ENCODE measurements around the gene MRPS30.

Gene MRPS30

DNA sequence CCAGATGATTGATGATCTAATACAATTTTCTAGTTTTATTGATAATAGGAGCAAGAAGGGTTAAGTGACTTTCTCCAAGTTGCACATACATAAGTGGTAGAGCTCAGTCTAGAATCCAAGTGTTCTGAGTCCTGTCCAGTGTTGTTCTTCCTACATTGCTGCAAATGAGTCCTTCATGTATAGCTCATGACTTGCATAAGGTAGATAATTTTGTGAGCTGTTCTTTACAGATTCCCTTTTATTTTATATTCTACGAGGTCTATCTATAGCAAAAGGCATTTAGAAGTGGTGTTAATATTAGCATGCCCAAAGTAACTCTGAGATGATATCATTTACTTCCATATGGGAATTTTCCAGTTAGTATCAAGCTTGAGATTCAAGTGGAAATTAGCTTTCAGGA is 20.0 kb downstream of the MRPS30 start:
- TF ChIP-seq ZFX (IDR thresholded peaks at IDR 0.05; ENCODE audit: borderline replicate concordance) = no peak
- TF ChIP-seq, protein P1, sequence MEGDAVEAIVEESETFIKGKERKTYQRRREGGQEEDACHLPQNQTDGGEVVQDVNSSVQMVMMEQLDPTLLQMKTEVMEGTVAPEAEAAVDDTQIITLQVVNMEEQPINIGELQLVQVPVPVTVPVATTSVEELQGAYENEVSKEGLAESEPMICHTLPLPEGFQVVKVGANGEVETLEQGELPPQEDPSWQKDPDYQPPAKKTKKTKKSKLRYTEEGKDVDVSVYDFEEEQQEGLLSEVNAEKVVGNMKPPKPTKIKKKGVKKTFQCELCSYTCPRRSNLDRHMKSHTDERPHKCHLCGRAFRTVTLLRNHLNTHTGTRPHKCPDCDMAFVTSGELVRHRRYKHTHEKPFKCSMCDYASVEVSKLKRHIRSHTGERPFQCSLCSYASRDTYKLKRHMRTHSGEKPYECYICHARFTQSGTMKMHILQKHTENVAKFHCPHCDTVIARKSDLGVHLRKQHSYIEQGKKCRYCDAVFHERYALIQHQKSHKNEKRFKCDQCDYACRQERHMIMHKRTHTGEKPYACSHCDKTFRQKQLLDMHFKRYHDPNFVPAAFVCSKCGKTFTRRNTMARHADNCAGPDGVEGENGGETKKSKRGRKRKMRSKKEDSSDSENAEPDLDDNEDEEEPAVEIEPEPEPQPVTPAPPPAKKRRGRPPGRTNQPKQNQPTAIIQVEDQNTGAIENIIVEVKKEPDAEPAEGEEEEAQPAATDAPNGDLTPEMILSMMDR (IDR thresholded peaks at IDR 0.05) = no peak
- H3K27ac ChIP-seq = no peak overlapping the region

DNA sequence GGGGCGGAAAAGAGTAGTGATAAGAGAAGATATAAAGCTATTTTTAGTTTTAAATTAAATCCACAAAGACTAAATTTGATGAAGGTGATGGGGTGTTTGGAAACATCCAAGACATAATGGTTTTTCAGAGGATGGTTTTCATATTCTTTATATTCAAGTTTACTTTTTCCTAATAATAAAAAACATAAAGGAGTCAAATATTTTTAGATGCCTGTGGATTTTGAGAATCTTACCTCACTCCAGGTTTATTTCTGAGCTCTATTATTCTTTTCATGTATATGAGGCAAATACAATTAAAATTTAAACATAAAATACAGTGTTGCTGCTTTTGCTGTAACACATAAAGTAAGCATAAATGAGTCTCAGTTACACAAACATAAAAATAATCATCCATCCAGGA is 22.2 kb downstream of the MRPS30 start:
- TF ChIP-seq, protein P1 (IDR thresholded peaks at IDR 0.05) = no peak
- H3K27ac ChIP-seq = no peak overlapping the region

DNA sequence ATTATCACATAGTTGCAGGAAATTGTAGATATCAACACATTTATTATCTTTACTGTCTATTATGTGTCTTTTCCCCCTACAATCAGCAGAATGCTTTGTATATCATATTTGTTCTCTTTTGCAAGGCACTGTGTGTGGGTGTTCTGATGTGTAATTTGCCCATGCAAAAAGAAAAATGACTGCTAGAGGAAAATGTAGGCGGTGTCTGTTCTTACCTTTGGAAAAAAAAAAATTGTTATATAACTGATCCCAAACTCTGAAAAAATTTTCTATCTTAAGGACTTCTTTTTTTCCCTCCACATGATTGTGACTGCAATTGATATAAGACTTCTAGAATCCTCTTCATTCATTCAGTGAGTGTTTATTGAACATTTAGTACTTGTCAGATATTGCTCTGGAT is 24.5 kb downstream of the MRPS30 start:
- H3K27ac ChIP-seq = no peak overlapping the region
- no peak for TF ChIP-seq ZFX (IDR thresholded peaks at IDR 0.05; ENCODE audit: borderline replicate concordance)
- TF ChIP-seq, protein P1 (IDR thresholded peaks at IDR 0.05) = no peak

DNA sequence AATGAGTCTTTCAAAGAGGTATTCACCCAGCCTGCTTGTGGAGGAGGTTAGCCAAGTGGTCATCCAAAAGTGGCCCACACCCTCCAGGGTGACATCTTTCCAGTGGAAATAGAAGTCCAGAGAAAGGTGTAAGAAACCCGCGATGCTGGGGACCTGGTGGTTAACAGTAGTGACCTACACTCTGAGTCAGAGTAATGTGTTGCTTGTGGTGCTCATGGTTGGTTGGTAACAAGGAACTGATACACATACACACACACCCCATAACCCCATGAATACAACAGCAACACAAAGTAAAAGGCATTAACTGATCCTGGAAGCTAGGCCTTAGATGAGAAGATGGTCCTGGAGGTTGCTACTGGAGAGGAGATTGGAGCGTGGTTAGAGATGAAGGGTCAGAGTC is 26.9 kb downstream of the MRPS30 start:
- TF ChIP-seq, protein P1 (IDR thresholded peaks at IDR 0.05) = no peak
- TF ChIP-seq ZFX (IDR thresholded peaks at IDR 0.05; ENCODE audit: borderline replicate concordance) = no peak
- no peak overlapping the region for H3K27ac ChIP-seq

DNA sequence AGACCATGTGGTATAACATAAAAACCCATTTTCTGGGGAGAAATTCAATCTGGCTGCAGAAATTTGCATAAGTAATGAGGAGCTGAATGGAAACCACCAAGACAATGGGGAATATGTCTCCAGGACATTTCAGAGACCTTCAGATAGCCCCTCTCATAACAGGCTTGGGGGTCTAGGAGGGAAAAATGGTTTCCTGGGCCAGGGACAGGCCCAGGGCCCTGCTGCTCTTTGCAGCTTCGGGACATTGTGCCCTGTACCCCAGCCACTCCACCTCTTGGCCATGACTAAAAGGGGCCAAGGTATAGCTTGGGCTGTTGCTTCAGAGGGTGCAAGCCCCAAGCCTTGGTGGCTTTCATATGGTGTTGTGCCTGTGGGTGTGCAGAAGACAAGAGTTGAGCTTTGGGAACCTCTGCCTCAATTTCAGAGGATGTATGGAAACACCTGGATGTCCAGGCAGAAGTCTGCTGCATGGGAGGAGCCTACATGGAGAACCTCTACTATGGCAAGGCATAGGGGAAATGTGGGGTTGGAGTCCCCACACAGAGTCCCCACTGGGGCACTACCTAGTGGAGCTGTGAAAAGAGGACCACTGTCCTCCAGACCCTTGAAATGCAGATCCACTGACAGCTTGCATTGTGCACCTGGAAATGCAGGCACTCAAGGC is 30.4 kb downstream of the MRPS30 start:
- H3K27ac ChIP-seq = no peak overlapping the region
- TF ChIP-seq ZFX (IDR thresholded peaks at IDR 0.05; ENCODE audit: borderline replicate concordance) = no peak
- TF ChIP-seq, protein P1 (IDR thresholded peaks at IDR 0.05) = no peak

DNA sequence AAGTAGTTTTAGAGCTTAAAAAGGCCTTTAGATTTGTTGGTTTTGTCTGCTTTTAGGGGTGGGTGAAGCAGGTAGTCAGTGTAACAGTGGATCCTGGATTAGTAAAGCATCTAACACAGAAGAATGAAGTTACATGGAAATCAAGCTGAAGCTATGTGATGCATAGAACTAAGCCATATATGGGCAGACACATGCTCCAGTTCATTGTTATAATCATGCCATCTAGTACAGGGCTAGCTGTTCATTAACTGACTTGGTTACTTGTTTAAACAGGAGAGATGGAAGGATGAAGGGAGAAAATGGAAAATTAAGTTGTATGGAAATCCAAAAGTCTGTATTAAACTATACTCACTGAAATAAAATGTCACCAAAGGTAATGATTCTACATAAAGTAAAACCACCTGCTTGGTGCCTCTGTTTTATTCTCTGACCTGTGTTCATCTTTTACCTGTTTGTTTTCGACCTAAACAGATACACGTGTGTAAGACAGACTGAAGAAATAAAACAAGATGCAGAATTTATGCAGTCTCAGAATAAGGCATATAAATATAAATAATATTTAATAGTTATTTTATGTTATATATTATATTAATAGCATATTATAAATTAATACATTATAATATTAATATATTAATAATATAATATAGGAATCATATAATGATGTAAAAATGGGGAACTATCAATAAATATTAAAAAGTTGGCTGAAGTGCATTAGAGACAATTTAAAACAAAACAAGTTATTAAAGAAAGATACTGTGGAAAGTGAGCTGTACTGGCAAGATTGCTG is 33.9 kb downstream of the MRPS30 start:
- TF ChIP-seq ZFX (IDR thresholded peaks at IDR 0.05; ENCODE audit: borderline replicate concordance) = no peak
- TF ChIP-seq, protein P1 (IDR thresholded peaks at IDR 0.05) = no peak
- H3K27ac ChIP-seq = no peak overlapping the region

DNA sequence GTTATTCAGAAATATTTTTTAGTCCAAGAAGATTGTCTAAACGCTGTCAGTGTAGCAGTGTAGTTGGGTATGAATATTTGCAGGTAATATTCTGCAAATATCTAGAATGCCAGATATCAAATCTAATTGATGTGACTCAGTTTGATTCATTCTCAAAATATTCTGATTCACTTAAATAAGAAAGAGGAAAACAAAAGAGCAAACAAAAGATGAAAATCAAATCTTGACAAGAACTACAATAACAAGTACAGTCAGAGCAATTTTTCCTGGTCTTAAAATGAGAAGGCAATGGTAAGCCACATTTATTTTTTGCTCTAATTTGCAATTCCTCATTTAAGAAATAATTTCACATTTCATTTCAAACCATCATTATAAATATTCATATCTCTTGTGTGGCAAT is 36.0 kb downstream of the MRPS30 start:
- TF ChIP-seq, protein P1 (IDR thresholded peaks at IDR 0.05) = no peak
- TF ChIP-seq ZFX (IDR thresholded peaks at IDR 0.05; ENCODE audit: borderline replicate concordance) = no peak
- no peak overlapping the region for H3K27ac ChIP-seq

Measured in 22Rv1 (cell line).